Transverse colon (tissue), 4 donors: ENCODE data around the gene SELP. TPM values are rescaled to one million over a fixed set of nuclear protein-coding genes. Genes with fewer than 3 reads are reported as not detected.

ENCODE experiments used
- DNase-seq: peaks from one replicate; pipeline ENCODE4 v3.0.0-alpha.2; 2019
- H3K27ac ChIP-seq, 4 donors: fragments of 200-600 bp; sonication (generic); 2 replicates each; pipeline ENCODE4 v1.5.1; 2016 to 2018; ENCODE audit warnings: inconsistent platforms in 4 of 4
- H3K27me3 ChIP-seq: fragments of 200-600 bp; sonication (generic); 2 replicates; pipeline ENCODE4 v1.5.1; 2017; ENCODE audit warnings: inconsistent platforms
- H3K36me3 ChIP-seq, 4 donors: fragments of 200-600 bp; sonication (generic); 2 replicates each; pipeline ENCODE4 v1.5.1; 2017 to 2019; ENCODE audit warnings: inconsistent platforms in 4 of 4
- H3K4me1 ChIP-seq, 4 donors: fragments of 200-600 bp; sonication (generic); 2 replicates each; pipeline ENCODE4 v1.5.1; 2017 to 2020; ENCODE audit warnings: inconsistent platforms in 4 of 4
- H3K4me3 ChIP-seq, 4 donors: fragments of 200-600 bp; sonication (generic); 1 replicate in 1 of 4; 2 replicates in 3 of 4; pipeline versions ENCODE4 v1.5.1 to v1.6.1; 2017 to 2019; ENCODE audit warnings: inconsistent platforms in 4 of 4
- H3K9me3 ChIP-seq, 2 donors: fragments of 200-600 bp; sonication (generic); 2 replicates each; pipeline ENCODE4 v1.5.1; 2017 to 2019; ENCODE audit warnings: inconsistent platforms in 2 of 2
- CTCF ChIP-seq, 5 experiments: fragments of 200-600 bp in 3 of 5; fragments of 450-650 bp in 2 of 5; sonication (generic) in 3 of 5; IDR thresholded peaks; 1 replicate in 2 of 5; 2 replicates in 3 of 5; pipeline ENCODE4 v1.5.1; 2016 to 2017; ENCODE audit warnings: antibody characterized with exemption in 5 of 5, inconsistent platforms in 3 of 5, mild to moderate bottlenecking in 2 of 5, moderate library complexity in 1 of 5
- EP300 ChIP-seq: sonication (generic); formaldehyde crosslinking; IDR thresholded peaks from one replicate; pipeline ENCODE4 v1.6.1; 2017; ENCODE audit warnings: antibody characterized with exemption, low read depth
- POLR2A ChIP-seq: fragments of 450-650 bp; IDR thresholded peaks from one replicate; pipeline ENCODE4 v1.6.1; 2016; ENCODE audit warnings: antibody characterized with exemption, mild to moderate bottlenecking, moderate library complexity
- POLR2AphosphoS5 ChIP-seq, 3 donors: sonication (generic); formaldehyde crosslinking; IDR thresholded peaks; one replicate each; pipeline ENCODE4 v1.6.1; 2016; ENCODE audit warnings: antibody characterized with exemption in 3 of 3
- whole genome bisulfite sequencing, 2 donors: methylation state at CpG; one replicate each; pipeline ENCODE4 v1.1.5; 2018; ENCODE audit warnings: low coverage in 1 of 2; 5-methylcytosine and 5-hydroxymethylcytosine counted together
- in situ Hi-C, 4 donors: fragments of 200-750 bp; cut with MboI; loops; one replicate each; pipeline versions ENCODE4 v1.15.0 to v1.15.1; 2017; ENCODE audit warnings: low sequenced_read_pairs in 3 of 4, low pct_ligation_motif_present in 1 of 4, low pct_unique_long_range_greater_than_20kb in 1 of 4
- intact Hi-C: fragments of 100-400 bp; cut with DNase I; formaldehyde crosslinking; loops from one replicate; pipeline ENCODE4 v1.15.1; 2023; ENCODE audit warnings: low total_unique reads
- total RNA-seq, 4 donors: library from RNA; depleted of rRNA; stranded (reverse); fragments of >200 nt; gene quantifications; one replicate each; pipeline ENCODE4 v1.1.0, GENCODE V29; 2016

The SELP gene
- total RNA-seq, 4 donors from 2014 or later = 1.8 to 4.9 (median 2.2) TPM

- H3K27me3 ChIP-seq = no peaks in the 10 kb centered on the region
- intact Hi-C loops (no loop called here), in situ Hi-C loops (no loop called here)
- no peak for DNase-seq
- H3K9me3 ChIP-seq = no peaks in the 10 kb centered on the region
- H3K4me1 ChIP-seq = no peaks in the 10 kb centered on the region
- H3K36me3 ChIP-seq = no peaks in the 10 kb centered on the region
- H3K27ac ChIP-seq = no peak overlapping the region
- TF ChIP-seq POLR2A (no peak), EP300 (no peak), CTCF (IDR thresholded peaks at IDR 0.05) (no peak), POLR2AphosphoS5 (IDR thresholded peaks at IDR 0.05) (no peak)
- no peak overlapping the region for H3K4me3 ChIP-seq
Observed at GRCh38 chr1:169624122-169624521, 5.8 kb downstream of the SELP start.

GRCh38 chr1:169623132-169623926, 6.6 kb downstream of the SELP start:
- intact Hi-C loops = no loop called here
- no peaks in the 10 kb centered on the region for H3K36me3 ChIP-seq
- no peaks in the 10 kb centered on the region for H3K27me3 ChIP-seq
- no peak overlapping the region for H3K27ac ChIP-seq
- in situ Hi-C loops = no loop called here
- 68 to 79% methylated on average over 5 to 6 of the region's 6 CpGs for WGBS, 2 donors
- no peak for TF ChIP-seq CTCF (IDR thresholded peaks at IDR 0.05)
- TF ChIP-seq POLR2AphosphoS5 (IDR thresholded peaks at IDR 0.05) = no peak
- TF ChIP-seq EP300 = no peak
- no peak for TF ChIP-seq POLR2A
- H3K4me3 ChIP-seq = no peak overlapping the region
- no peaks in the 10 kb centered on the region for H3K9me3 ChIP-seq
- no peak for DNase-seq
- no peaks in the 10 kb centered on the region for H3K4me1 ChIP-seq

GRCh38 chr1:169620565-169620964, 9.4 kb downstream of the SELP start:
- DNase-seq = no peak
- 60 to 85% methylated on average over 1 to 8 of the region's 8 CpGs for WGBS, 2 donors
- H3K4me1 ChIP-seq = no peaks in the 10 kb centered on the region
- in situ Hi-C loops = no loop called here
- H3K27me3 ChIP-seq = no peaks in the 10 kb centered on the region
- TF ChIP-seq POLR2AphosphoS5 (IDR thresholded peaks at IDR 0.05) = no peak
- TF ChIP-seq CTCF (IDR thresholded peaks at IDR 0.05) = no peak
- TF ChIP-seq EP300 = no peak
- no peak for TF ChIP-seq POLR2A
- H3K36me3 ChIP-seq = no peaks in the 10 kb centered on the region
- H3K27ac ChIP-seq = no peak overlapping the region
- H3K4me3 ChIP-seq = no peak overlapping the region
- intact Hi-C loops = no loop called here
- H3K9me3 ChIP-seq = no peaks in the 10 kb centered on the region

- no peaks in the 10 kb centered on the region for H3K27me3 ChIP-seq
- no peak overlapping the region for H3K4me3 ChIP-seq
- intact Hi-C loops = no loop called here
- no peak overlapping the region for H3K27ac ChIP-seq
- no peak for DNase-seq
- TF ChIP-seq EP300 = no peak
- TF ChIP-seq POLR2AphosphoS5 (IDR thresholded peaks at IDR 0.05) = no peak
- TF ChIP-seq POLR2A = no peak
- no peak for TF ChIP-seq CTCF (IDR thresholded peaks at IDR 0.05)
- in situ Hi-C loops = no loop called here
- no peaks in the 10 kb centered on the region for H3K9me3 ChIP-seq
- 76 to 77% methylated on average over 2 of the region's 2 CpGs for WGBS, 2 donors
- H3K36me3 ChIP-seq = no peaks in the 10 kb centered on the region
- no peaks in the 10 kb centered on the region for H3K4me1 ChIP-seq
Observed at GRCh38 chr1:169618367-169618766, 11.6 kb downstream of the SELP start.
